Small intestine (tissue), 7 donors: ENCODE measurements around the gene CAD. TPM values are rescaled to one million over a fixed set of nuclear protein-coding genes. Genes with fewer than 3 reads are reported as not detected.
A peak's percentile ranks its signal among the peaks of the same experiment; 100 is the strongest.

ENCODE experiments used
- DNase-seq, 2 donors: peaks; one replicate each; pipeline versions ENCODE4 v3.0.0 to v3.0.0-alpha.2; 2013
- FAIRE-seq: peaks from 2 replicates; lab custom pipeline; 2012; peaks lifted over from hg19 to GRCh38; lab: Jason Lieb, UNC
- H3K27ac ChIP-seq, 3 donors: one replicate each; pipeline ENCODE4 v1.5.1; 2013; ENCODE audit warnings: low read length in 2 of 3, mild to moderate bottlenecking in 2 of 3, control low read depth in 1 of 3, inconsistent platforms in 1 of 3, low read depth in 1 of 3, moderate library complexity in 1 of 3
- H3K27me3 ChIP-seq, 3 donors: one replicate each; pipeline ENCODE4 v1.6.1; 2013; ENCODE audit warnings: low read length in 3 of 3, inconsistent platforms in 1 of 3; ENCODE audit not compliant: control insufficient read depth in 3 of 3, insufficient read depth in 3 of 3
- H3K36me3 ChIP-seq, 3 donors: one replicate each; pipeline ENCODE4 v1.6.1; 2013; ENCODE audit warnings: low read length in 3 of 3, inconsistent platforms in 1 of 3, low read depth in 1 of 3, mild to moderate bottlenecking in 1 of 3, moderate library complexity in 1 of 3; ENCODE audit not compliant: control insufficient read depth in 3 of 3, insufficient read depth in 2 of 3
- H3K4me1 ChIP-seq, 3 donors: one replicate each; pipeline ENCODE4 v1.6.1; 2013; ENCODE audit warnings: low read length in 2 of 3, inconsistent platforms in 1 of 3, low read depth in 1 of 3, mild to moderate bottlenecking in 1 of 3, moderate library complexity in 1 of 3; ENCODE audit not compliant: control insufficient read depth in 3 of 3, insufficient read depth in 2 of 3
- H3K4me3 ChIP-seq, 3 donors: one replicate each; pipeline ENCODE4 v1.5.1; 2013; ENCODE audit warnings: low read length in 3 of 3, control low read depth in 1 of 3, inconsistent platforms in 1 of 3, low read depth in 1 of 3, mild to moderate bottlenecking in 1 of 3, moderate library complexity in 1 of 3
- H3K9me3 ChIP-seq, 2 donors: one replicate each; pipeline ENCODE4 v1.6.1; 2013; ENCODE audit warnings: low read depth in 1 of 2, low read length in 1 of 2; ENCODE audit not compliant: control insufficient read depth in 2 of 2, insufficient read depth in 1 of 2
- WGBS, 3 donors: extraction: QIAGEN DNeasy Blood & Tissue Kit; methylation state at CpG; one replicate each; pipeline ENCODE4 v1.1.7; 2013; 5-methylcytosine and 5-hydroxymethylcytosine counted together
- polyA plus RNA-seq, 4 donors: library from polyadenylated mRNA; stranded (reverse) in 3 of 4; unstranded in 1 of 4; fragments of 200-250 nt in 3 of 4; fragments of 120-200 nt in 1 of 4; gene quantifications; one replicate each; pipeline versions ENCODE4 v1.2.1 to v1.2.3, GENCODE V29; 2013
- donor health status: healthy with polysubstance abuse.
- donor health status: control.
- donor health status: control.
- donor health status: Bipolar disorder and iron deficiency.
- donor health status: healthy.

Gene CAD
- polyA plus RNA-seq, 4 donors, result 8.6 to 31.6 (median 15.2) TPM

GRCh38 chr2:27204566-27204965 is 12.6 kb upstream of the CAD start:
- FAIRE-seq, result no peak
- peaks cover 0 to 24% (median 0%) of the 10 kb centered on the region in 3 donors for H3K4me1 ChIP-seq
- H3K27ac ChIP-seq, result no peak overlapping the region
- 80 to 90% (median 90%) methylated on average over 8 of the region's 8 CpGs for WGBS, 3 donors
- no peak for DNase-seq
- H3K4me3 ChIP-seq, result no peak overlapping the region
- H3K27me3 ChIP-seq, result no peaks in the 10 kb centered on the region
- H3K9me3 ChIP-seq, result no peaks in the 10 kb centered on the region
- H3K36me3 ChIP-seq, result peaks cover 7 to 89% (median 11%) of the 10 kb centered on the region in 3 donors

GRCh38 chr2:27205206-27205605 is 12.0 kb upstream of the CAD start:
- DNase-seq (no peak), FAIRE-seq (no peak)
- Histone ChIP-seq H3K27ac (peak overlapping the region in 1 of 3 donors; percentile 18), H3K9me3 (no peaks in the 10 kb centered on the region), H3K4me3 (no peak overlapping the region), H3K4me1 (peaks cover 2 to 28% (median 3%) of the 10 kb centered on the region in 3 donors), H3K36me3 (peaks cover 7 to 82% (median 11%) of the 10 kb centered on the region in 3 donors), H3K27me3 (no peaks in the 10 kb centered on the region)
- WGBS, 3 donors, result 75 to 96% (median 95%) methylated on average over 8 of the region's 8 CpGs

GRCh38 chr2:27206346-27206745 is 10.8 kb upstream of the CAD start:
- no peak overlapping the region for H3K27ac ChIP-seq
- FAIRE-seq (no peak), DNase-seq (no peak)
- H3K9me3 ChIP-seq, result no peaks in the 10 kb centered on the region
- peaks cover 7 to 71% (median 11%) of the 10 kb centered on the region in 3 donors for H3K36me3 ChIP-seq
- H3K4me1 ChIP-seq, result peaks cover 2 to 36% (median 4%) of the 10 kb centered on the region in 3 donors
- H3K27me3 ChIP-seq, result no peaks in the 10 kb centered on the region
- no peak overlapping the region for H3K4me3 ChIP-seq
- 87 to 97% (median 91%) methylated on average over 5 to 6 of the region's 6 CpGs for WGBS, 3 donors

- Histone ChIP-seq H3K36me3 (peaks cover 5 to 49% (median 11%) of the 10 kb centered on the region in 3 donors), H3K4me3 (peak overlapping the region in 1 of 3 donors; percentile 9), H3K4me1 (peaks cover 4 to 44% (median 7%) of the 10 kb centered on the region in 3 donors), H3K27me3 (no peaks in the 10 kb centered on the region), H3K9me3 (no peaks in the 10 kb centered on the region), H3K27ac (peak overlapping the region in 1 of 3 donors; percentile 99)
- FAIRE-seq, result no peak
- WGBS, 3 donors, result 89 to 94% (median 91%) methylated on average over 4 of the region's 4 CpGs
- peak in 1 of 2 donors; percentile 13 for DNase-seq
Measured at GRCh38 chr2:27208486-27209050, 8.6 kb upstream of the CAD start.

GRCh38 chr2:27209621-27210401 is 7.4 kb upstream of the CAD start:
- no peaks in the 10 kb centered on the region for H3K27me3 ChIP-seq
- no peak for FAIRE-seq
- 47 to 69% (median 61%) methylated on average over 6 of the region's 6 CpGs for WGBS, 3 donors
- H3K4me1 ChIP-seq, result peaks cover 4 to 45% (median 7%) of the 10 kb centered on the region in 3 donors
- no peaks in the 10 kb centered on the region for H3K9me3 ChIP-seq
- peak overlapping the region in 1 of 3 donors; percentile 13 for H3K4me3 ChIP-seq
- DNase-seq, result peak; percentile 90 to 93
- peaks cover 5 to 41% (median 10%) of the 10 kb centered on the region in 3 donors for H3K36me3 ChIP-seq
- H3K27ac ChIP-seq, result peak overlapping the region; percentile 25 to 99 (median 43)

GRCh38 chr2:27211241-27211942 is 5.8 kb upstream of the CAD start:
- Histone ChIP-seq H3K27ac (peak overlapping the region; percentile 98 to 100 (median 99)), H3K4me3 (peak overlapping the region; percentile 85 to 94 (median 85)), H3K36me3 (peaks cover 2 to 30% (median 6%) of the 10 kb centered on the region in 3 donors), H3K4me1 (peaks cover 4 to 43% (median 7%) of the 10 kb centered on the region in 3 donors), H3K27me3 (no peaks in the 10 kb centered on the region), H3K9me3 (no peaks in the 10 kb centered on the region)
- DNase-seq, result no peak
- 2 to 4% (median 2%) methylated on average over 47 to 48 of the region's 48 CpGs for WGBS, 3 donors
- no peak for FAIRE-seq

GRCh38 chr2:27211943-27212625 is 5.1 kb upstream of the CAD start, which contains the start of the genes ATRAID and SLC5A6:
TSS of gene ATRAID (plus strand) at chr2:27212041. CDS start at chr2:27212369, 328 bp downstream.
TSS of gene SLC5A6 (minus strand) at chr2:27212268. CDS start at chr2:27207650, 4,618 bp downstream.
- WGBS, 3 donors, result 0% methylated on average over 47 to 73 of the region's 73 CpGs
- no peaks in the 10 kb centered on the region for H3K9me3 ChIP-seq
- FAIRE-seq (no peak), DNase-seq (peak; percentile 92 to 97)
- H3K4me1 ChIP-seq, result peaks cover 4 to 44% (median 7%) of the 10 kb centered on the region in 3 donors
- no peaks in the 10 kb centered on the region for H3K27me3 ChIP-seq
- H3K36me3 ChIP-seq, result peaks cover 2 to 29% (median 6%) of the 10 kb centered on the region in 3 donors
- H3K4me3 ChIP-seq, result peak within 1 kb of the TSS; percentile 85 to 94 (median 85)
- H3K27ac ChIP-seq, result peak within 1 kb of the TSS; percentile 98 to 100 (median 99)
